B cell (primary cell): ENCODE measurements around the gene CASTOR1. TPM values are rescaled to one million over a fixed set of nuclear protein-coding genes. Genes with fewer than 3 reads are reported as not detected.

Source experiments
- ATAC-seq: fragments of 200-7000 bp; cut with Tn5 transposase; one replicate; pipeline ENCODE4 v1.10.0; 2021; ENCODE audit warnings: low read depth, mild to moderate bottlenecking, moderate number of reproducible peaks, moderate library complexity
- CTCF ChIA-PET: fragments of 350-600 bp; sonication (Branson Sonifier 250); formaldehyde crosslinking; loops from one replicate; lab custom pipeline; 2021; ENCODE audit warnings: antibody characterized with exemption, inconsistent platforms; lab: Charles Lee
- POLR2A ChIA-PET: fragments of 350-600 bp; sonication (Branson Sonifier 250); formaldehyde crosslinking; loops from one replicate; lab custom pipeline; 2021; ENCODE audit warnings: antibody characterized with exemption; lab: Charles Lee
- DNase-seq: peaks from one replicate; pipeline ENCODE4 v3.0.0; 2013
- H2AFZ ChIP-seq: 2 replicates; pipeline ENCODE4 v1.6.1; 2012; ENCODE audit warnings: mild to moderate bottlenecking, low read depth, low read length; ENCODE audit not compliant: insufficient read depth, poor library complexity, severe bottlenecking
- H3K27ac ChIP-seq, 2 donors: 1 replicate in 1 of 2; 2 replicates in 1 of 2; pipeline ENCODE4 v1.5.1; 2012 to 2013; ENCODE audit warnings: low read length in 2 of 2, mild to moderate bottlenecking in 2 of 2, moderate library complexity in 1 of 2
- H3K27me3 ChIP-seq, 4 experiments: fragments of 200-600 bp in 1 of 4; sonication (generic) in 1 of 4; replicated peaks in 1 of 4; 1 replicate in 2 of 4; 2 replicates in 2 of 4; pipeline versions ENCODE4 v1.6.1 to v1.7.0; 2013 to 2016; ENCODE audit warnings: low read length in 3 of 4, mild to moderate bottlenecking in 2 of 4, mixed read lengths in 1 of 4, moderate library complexity in 1 of 4; ENCODE audit not compliant: insufficient read depth in 4 of 4, control insufficient read depth in 3 of 4; ENCODE audit errors: control extremely low read depth in 1 of 4
- H3K36me3 ChIP-seq, 2 experiments: replicated peaks in 1 of 2; 1 replicate in 1 of 2; 2 replicates in 1 of 2; pipeline versions ENCODE4 v1.6.1 to v1.7.1; 2013; ENCODE audit warnings: low read length in 1 of 2; ENCODE audit not compliant: insufficient read depth in 2 of 2, control insufficient read depth in 1 of 2; ENCODE audit errors: control extremely low read depth in 1 of 2, extremely low read depth in 1 of 2
- H3K4me1 ChIP-seq, 2 donors: fragments of 200-600 bp in 1 of 2; sonication (generic) in 1 of 2; 1 replicate in 1 of 2; 2 replicates in 1 of 2; pipeline versions ENCODE4 v1.5.1 to v1.6.1; 2013 to 2017; ENCODE audit warnings: low read length in 2 of 2; ENCODE audit not compliant: control insufficient read depth in 2 of 2, insufficient read depth in 2 of 2
- H3K4me2 ChIP-seq: replicated peaks from 2 replicates; pipeline ENCODE3; 2012; ENCODE audit warnings: mild to moderate bottlenecking, low read depth, low read length; ENCODE audit not compliant: poor library complexity, severe bottlenecking
- H3K4me3 ChIP-seq, 5 experiments: fragments of 200-600 bp in 1 of 5; sonication (generic) in 1 of 5; 1 replicate in 3 of 5; 2 replicates in 2 of 5; pipeline versions ENCODE4 v1.5.1 to v1.7.0; 2011 to 2016; ENCODE audit warnings: low read length in 4 of 5, mild to moderate bottlenecking in 4 of 5, low read depth in 2 of 5, control low read depth in 1 of 5, moderate library complexity in 1 of 5; ENCODE audit not compliant: insufficient read depth in 1 of 5; ENCODE audit errors: control extremely low read depth in 1 of 5, extremely low read depth in 1 of 5
- H3K79me2 ChIP-seq: fragments of 200-600 bp; sonication (generic); one replicate; pipeline ENCODE4 v1.6.0; 2016; ENCODE audit warnings: low read length; ENCODE audit not compliant: control insufficient read depth, insufficient read depth
- H3K9ac ChIP-seq: fragments of 200-600 bp; sonication (generic); 2 replicates; pipeline ENCODE4 v1.6.1; 2017; ENCODE audit warnings: mild to moderate bottlenecking, low read length, moderate library complexity
- H3K9me3 ChIP-seq, 3 donors: one replicate each; pipeline versions ENCODE4 v1.6.1 to v1.7.1; 2013; ENCODE audit warnings: low read length in 2 of 3; ENCODE audit not compliant: control insufficient read depth in 2 of 3, insufficient read depth in 1 of 3; ENCODE audit errors: control extremely low read depth in 1 of 3
- H4K20me1 ChIP-seq: 2 replicates; pipeline ENCODE4 v1.6.0; 2012; ENCODE audit warnings: mild to moderate bottlenecking, low read length; ENCODE audit not compliant: insufficient read depth, control insufficient read depth, poor library complexity, severe bottlenecking
- H3K27ac Mint-ChIP-seq: one replicate; pipeline ENCODE4 v1.8.0; 2021; ENCODE audit warnings: mixed read lengths
- H3K27me3 Mint-ChIP-seq: one replicate; pipeline ENCODE4 v1.8.0; 2021; ENCODE audit warnings: mixed read lengths
- H3K4me1 Mint-ChIP-seq: one replicate; pipeline ENCODE4 v1.8.0; 2021; ENCODE audit warnings: mixed read lengths
- H3K4me3 Mint-ChIP-seq: one replicate; pipeline ENCODE4 v1.8.0; 2021; ENCODE audit warnings: mixed read lengths
- H3K9me3 Mint-ChIP-seq: one replicate; pipeline ENCODE4 v1.8.0; 2022; ENCODE audit warnings: mixed read lengths; ENCODE audit not compliant: insufficient read depth
- EZH2 ChIP-seq: IDR thresholded peaks from 2 replicates; pipeline ENCODE4 v1.6.1; 2012; ENCODE audit warnings: borderline replicate concordance, low read depth, mild to moderate bottlenecking, moderate library complexity, low read length; ENCODE audit not compliant: insufficient read depth, poor library complexity, severe bottlenecking
- WGBS: methylation state at CpG from one replicate; pipeline ENCODE4 v1.1.5; 2013; ENCODE audit warnings: missing lambda C conversion rate; ENCODE audit not compliant: insufficient coverage; 5-methylcytosine and 5-hydroxymethylcytosine counted together
- intact Hi-C: fragments of 100-400 bp; cut with micrococcal nuclease; formaldehyde crosslinking; loops from one replicate; pipeline ENCODE4 v1.10.0; 2022
- polyA plus RNA-seq: library from polyadenylated mRNA; depleted of rRNA; stranded (reverse); fragments of >200 nt; gene quantifications from 2 replicates; pipeline ENCODE4 v1.2.3, GENCODE V29; 2012
- total RNA-seq, 2 donors: library from RNA; stranded (reverse); fragments of 120-200 nt in 1 of 2; gene quantifications; 1 replicate in 1 of 2; 2 replicates in 1 of 2; pipeline versions ENCODE4 v1.2.3 to v1.2.4, GENCODE V29; 2013 to 2022
- TF ChIP-seq, protein P1 (sequence below): fragments of 200-600 bp; IDR thresholded peaks from one replicate; pipeline ENCODE4 v1.8.0; 2022; ENCODE audit warnings: antibody characterized with exemption, mild to moderate bottlenecking

CASTOR1 gene
- total and polyA plus RNA-seq, 2 donors (not counting 1 experiment from before 2014, with no cell fraction given) = 16.3 to 18.4 TPM

DNA sequence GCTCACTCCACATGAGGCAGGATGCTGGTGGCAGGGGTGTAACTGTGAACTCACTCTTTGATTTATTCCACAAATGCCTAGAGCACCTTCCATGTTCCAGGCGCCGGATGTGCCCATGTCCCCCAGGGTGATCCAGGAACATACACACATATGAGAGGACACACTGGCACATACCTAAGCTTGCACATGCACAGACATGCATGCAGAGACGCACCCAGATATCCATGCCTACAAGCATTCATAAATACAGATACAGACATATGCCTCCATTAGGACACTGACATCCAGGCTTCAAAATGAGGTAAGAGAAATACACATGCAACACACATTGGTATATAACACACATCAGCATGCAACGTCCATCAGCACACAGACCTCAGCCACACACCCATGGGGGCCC lies 27.2 kb downstream of the CASTOR1 start:
- no peak for TF ChIP-seq EZH2
- TF ChIP-seq, protein P1, sequence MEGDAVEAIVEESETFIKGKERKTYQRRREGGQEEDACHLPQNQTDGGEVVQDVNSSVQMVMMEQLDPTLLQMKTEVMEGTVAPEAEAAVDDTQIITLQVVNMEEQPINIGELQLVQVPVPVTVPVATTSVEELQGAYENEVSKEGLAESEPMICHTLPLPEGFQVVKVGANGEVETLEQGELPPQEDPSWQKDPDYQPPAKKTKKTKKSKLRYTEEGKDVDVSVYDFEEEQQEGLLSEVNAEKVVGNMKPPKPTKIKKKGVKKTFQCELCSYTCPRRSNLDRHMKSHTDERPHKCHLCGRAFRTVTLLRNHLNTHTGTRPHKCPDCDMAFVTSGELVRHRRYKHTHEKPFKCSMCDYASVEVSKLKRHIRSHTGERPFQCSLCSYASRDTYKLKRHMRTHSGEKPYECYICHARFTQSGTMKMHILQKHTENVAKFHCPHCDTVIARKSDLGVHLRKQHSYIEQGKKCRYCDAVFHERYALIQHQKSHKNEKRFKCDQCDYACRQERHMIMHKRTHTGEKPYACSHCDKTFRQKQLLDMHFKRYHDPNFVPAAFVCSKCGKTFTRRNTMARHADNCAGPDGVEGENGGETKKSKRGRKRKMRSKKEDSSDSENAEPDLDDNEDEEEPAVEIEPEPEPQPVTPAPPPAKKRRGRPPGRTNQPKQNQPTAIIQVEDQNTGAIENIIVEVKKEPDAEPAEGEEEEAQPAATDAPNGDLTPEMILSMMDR = no peak
- Histone ChIP-seq H3K9me3 (no peaks in the 10 kb centered on the region), H4K20me1 (no peaks in the 10 kb centered on the region), H3K4me3 (no peak overlapping the region), H3K27me3 (no peaks in the 10 kb centered on the region), H2AFZ (no peak overlapping the region), H3K79me2 (peaks cover 4% of the 10 kb centered on the region), H3K4me1 (peaks cover 11 to 25% of the 10 kb centered on the region in 2 donors), H3K4me2 (no peak overlapping the region), H3K36me3 (no peaks in the 10 kb centered on the region), H3K27ac (no peak overlapping the region), H3K9ac (no peak overlapping the region)
- H3K9me3 Mint-ChIP-seq = no peaks in the 10 kb centered on the region
- no peak overlapping the region for H3K27ac Mint-ChIP-seq
- peaks cover 23% of the 10 kb centered on the region for H3K4me1 Mint-ChIP-seq
- DNase-seq (no peak), ATAC-seq (no peak)
- intact Hi-C loops = loop anchor here (2.0 kb wide), 1 partner anchor 223 kb away; no protein-coding TSS in a partner anchor
- POLR2A ChIA-PET = no interaction called here
- H3K4me3 Mint-ChIP-seq = no peak overlapping the region
- CTCF ChIA-PET = interaction anchor here (2.1 kb wide), 1 partner anchor 18 kb away, joined by 10 read pairs; no protein-coding TSS in a partner anchor
- peaks cover under 1% of the 10 kb centered on the region for H3K27me3 Mint-ChIP-seq
- 93% methylated on average over 4 of the region's 4 CpGs for WGBS

DNA sequence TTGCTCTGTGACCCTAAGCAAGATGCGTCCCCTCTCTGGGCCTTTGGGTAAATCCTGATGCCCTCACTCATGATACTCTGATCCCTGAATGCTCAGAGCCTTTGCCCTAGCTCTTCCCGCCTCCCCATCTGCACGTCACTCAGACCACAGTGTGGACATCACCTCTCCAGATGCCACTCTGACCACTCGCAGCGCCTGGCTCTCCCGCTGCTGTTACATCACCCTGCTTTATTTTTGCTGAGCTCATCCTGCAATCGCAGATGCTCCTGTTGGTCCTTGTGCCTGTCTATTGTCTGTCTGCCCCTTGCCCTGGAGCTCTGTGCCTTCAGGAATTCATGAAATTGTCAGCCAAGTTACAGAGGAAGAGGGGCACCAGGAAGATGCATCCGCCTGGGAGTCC lies 28.2 kb downstream of the CASTOR1 start:
- H3K4me2 ChIP-seq = no peak overlapping the region
- no peak for DNase-seq
- no peaks in the 10 kb centered on the region for H3K36me3 ChIP-seq
- H3K9me3 ChIP-seq = no peaks in the 10 kb centered on the region
- peaks cover 0 to 3% (median 0%) of the 10 kb centered on the region in 4 experiments for H3K27me3 ChIP-seq
- intact Hi-C loops = no loop called here
- peaks cover 8% of the 10 kb centered on the region for H3K27me3 Mint-ChIP-seq
- no peaks in the 10 kb centered on the region for H4K20me1 ChIP-seq
- H3K4me3 Mint-ChIP-seq = no peak overlapping the region
- peaks cover 17% of the 10 kb centered on the region for H3K4me1 Mint-ChIP-seq
- H2AFZ ChIP-seq = no peak overlapping the region
- TF ChIP-seq, protein P1 = no peak
- no peak for TF ChIP-seq EZH2
- no peak overlapping the region for H3K4me3 ChIP-seq
- CTCF ChIA-PET = interaction anchor here (0.6 to 1.4 kb wide), 8 partner anchors 9 to 1579 kb away, joined by 3 to 4 read pairs (median 4); partner anchors contain the start of gene SEC14L2
- H3K9me3 Mint-ChIP-seq = no peaks in the 10 kb centered on the region
- POLR2A ChIA-PET = no interaction called here
- ATAC-seq = no peak
- no peak overlapping the region for H3K9ac ChIP-seq
- no peaks in the 10 kb centered on the region for H3K79me2 ChIP-seq
- WGBS = 95% methylated on average over 6 of the region's 8 CpGs
- no peak overlapping the region for H3K27ac Mint-ChIP-seq
- H3K27ac ChIP-seq = no peak overlapping the region
- peaks cover 5 to 19% of the 10 kb centered on the region in 2 donors for H3K4me1 ChIP-seq
